Karpas-422 (cell line): ENCODE measurements around the gene PDX1. TPM values are rescaled to one million over a fixed set of nuclear protein-coding genes. Genes with fewer than 3 reads are reported as not detected.

ENCODE experiments used
- DNase-seq: peaks from one replicate; pipeline ENCODE4 v3.0.0-alpha.2; 2015
- H2AFZ ChIP-seq: fragments of 200-600 bp; sonication (generic); 2 replicates; pipeline ENCODE4 v1.6.1; 2014; ENCODE audit warnings: antibody characterized with exemption, low read length, mixed read lengths
- H3K27ac ChIP-seq: fragments of 200-600 bp; sonication (generic); 2 replicates; pipeline ENCODE4 v1.5.1; 2014; ENCODE audit warnings: mild to moderate bottlenecking, low read length, moderate library complexity
- H3K27me3 ChIP-seq: fragments of 200-600 bp; sonication (generic); 2 replicates; pipeline ENCODE4 v1.6.1; 2014; ENCODE audit warnings: low read length, mixed read lengths
- H3K36me3 ChIP-seq: fragments of 200-600 bp; sonication (generic); 2 replicates; pipeline ENCODE4 v1.6.1; 2014; ENCODE audit warnings: low read length, mixed read lengths; ENCODE audit not compliant: insufficient read depth
- H3K4me1 ChIP-seq: fragments of 200-600 bp; sonication (generic); 2 replicates; pipeline ENCODE4 v1.6.1; 2014; ENCODE audit warnings: mild to moderate bottlenecking, low read length, mixed read lengths
- H3K4me2 ChIP-seq: fragments of 200-600 bp; sonication (generic); 2 replicates; pipeline ENCODE4 v1.6.1; 2014; ENCODE audit warnings: low read length, low read depth, mild to moderate bottlenecking; ENCODE audit not compliant: poor library complexity, severe bottlenecking
- H3K4me3 ChIP-seq: fragments of 200-600 bp; sonication (generic); 2 replicates; pipeline ENCODE4 v1.5.1; 2014; ENCODE audit warnings: mild to moderate bottlenecking, antibody characterized with exemption, low read length, mixed read lengths
- H3K79me2 ChIP-seq: fragments of 200-600 bp; sonication (generic); 2 replicates; pipeline ENCODE4 v1.6.1; 2014; ENCODE audit warnings: mild to moderate bottlenecking, low read length, mixed read lengths
- H3K9ac ChIP-seq: fragments of 200-600 bp; sonication (generic); 2 replicates; pipeline ENCODE4 v1.6.0; 2014; ENCODE audit warnings: low read length
- H3K9me2 ChIP-seq: fragments of 200-600 bp; sonication (generic), shearing (Covaris generic); replicated peaks from 2 replicates; pipeline ENCODE4 v1.6.0; 2014; ENCODE audit warnings: mild to moderate bottlenecking, low read length, moderate library complexity; ENCODE audit not compliant: insufficient read depth
- H3K9me3 ChIP-seq: fragments of 300-700, 200-600 bp; sonication (generic); 2 replicates; pipeline ENCODE4 v1.6.1; 2014; ENCODE audit warnings: low read length, mixed read lengths
- H4K20me1 ChIP-seq: fragments of 200-600 bp; sonication (generic); 2 replicates; pipeline ENCODE4 v1.6.1; 2014; ENCODE audit warnings: mild to moderate bottlenecking, antibody characterized with exemption, low read length, low read depth; ENCODE audit not compliant: insufficient read depth
- total RNA-seq: library from RNA; depleted of rRNA; stranded (reverse); fragments of >200 nt; shearing (Covaris generic); gene quantifications from 2 replicates; pipeline ENCODE4 v1.2.3, GENCODE V29; 2014; ENCODE audit warnings: low replicate concordance

PDX1 gene
- total RNA-seq, 1 experiment from 2014 or later: not detected

DNA sequence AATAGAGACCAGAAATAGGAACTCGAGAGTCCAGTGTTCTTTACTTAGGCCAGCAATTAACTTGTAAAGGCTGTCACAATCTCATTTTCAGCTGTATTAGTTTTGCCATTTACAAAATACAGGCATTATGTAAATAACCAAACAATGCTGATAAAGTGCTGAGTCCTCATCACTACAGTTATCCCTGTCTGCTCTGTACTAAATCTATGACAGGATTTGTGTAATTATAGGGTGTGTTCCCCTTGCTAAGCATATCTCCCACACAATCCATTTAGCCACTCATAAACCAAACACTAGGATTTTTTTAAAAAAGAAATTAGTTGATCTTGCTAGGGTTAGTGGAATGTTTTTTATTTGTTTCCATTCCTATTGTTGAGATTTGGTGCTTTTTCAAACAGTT lies 23.2 kb downstream of the PDX1 start:
- H3K4me3 ChIP-seq: no peak overlapping the region
- no peak for DNase-seq
- H3K9ac ChIP-seq: no peak overlapping the region
- H2AFZ ChIP-seq: no peak overlapping the region
- no peaks in the 10 kb centered on the region for H3K79me2 ChIP-seq
- H3K27ac ChIP-seq: no peak overlapping the region
- H3K27me3 ChIP-seq: no peaks in the 10 kb centered on the region
- no peak overlapping the region for H3K4me2 ChIP-seq
- no peaks in the 10 kb centered on the region for H4K20me1 ChIP-seq
- no peaks in the 10 kb centered on the region for H3K4me1 ChIP-seq
- no peaks in the 10 kb centered on the region for H3K9me3 ChIP-seq
- H3K36me3 ChIP-seq: no peaks in the 10 kb centered on the region
- no peaks in the 10 kb centered on the region for H3K9me2 ChIP-seq

DNA sequence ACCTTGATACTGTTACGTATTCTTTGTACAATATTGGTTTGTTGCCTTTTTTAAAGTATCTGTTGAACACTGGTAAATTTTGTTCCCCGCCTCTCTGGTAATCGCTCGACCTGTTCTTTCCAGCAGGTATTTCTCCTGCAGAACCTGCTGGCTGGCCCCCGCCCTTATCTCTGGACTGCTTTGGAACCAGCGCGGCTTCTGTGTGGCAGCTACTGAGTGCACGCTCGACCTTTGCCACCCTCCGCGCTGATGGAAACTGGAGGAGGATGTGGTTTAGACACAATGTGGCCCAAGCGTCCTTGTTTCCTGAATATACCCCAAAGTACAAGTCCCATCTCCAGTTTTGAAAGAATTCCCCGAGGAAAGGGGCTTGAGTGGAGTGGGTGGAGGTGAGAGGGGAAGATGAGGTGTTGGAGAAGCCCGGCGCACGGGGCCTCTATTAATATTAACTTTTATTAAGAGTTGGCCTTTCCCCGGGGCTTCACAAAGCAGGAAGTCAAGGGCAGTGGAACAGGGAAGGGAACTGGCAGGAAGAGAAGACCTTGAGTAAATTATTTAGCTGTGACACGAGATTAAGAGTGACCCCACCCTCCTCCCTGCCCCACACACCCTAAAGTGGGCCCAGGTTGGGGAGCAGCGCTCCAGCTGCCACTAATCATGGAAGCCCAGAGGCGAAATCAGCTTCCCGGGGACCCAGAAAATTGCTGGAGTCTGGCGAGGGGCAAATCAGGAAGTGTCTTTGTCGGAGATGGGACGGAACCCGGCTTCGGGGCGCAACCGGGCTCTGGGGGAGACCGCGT lies 33.3 kb downstream of the PDX1 start:
- H3K9ac ChIP-seq: peak overlapping the region; percentile 53; the same call in 1 of the 2 replicates

DNA sequence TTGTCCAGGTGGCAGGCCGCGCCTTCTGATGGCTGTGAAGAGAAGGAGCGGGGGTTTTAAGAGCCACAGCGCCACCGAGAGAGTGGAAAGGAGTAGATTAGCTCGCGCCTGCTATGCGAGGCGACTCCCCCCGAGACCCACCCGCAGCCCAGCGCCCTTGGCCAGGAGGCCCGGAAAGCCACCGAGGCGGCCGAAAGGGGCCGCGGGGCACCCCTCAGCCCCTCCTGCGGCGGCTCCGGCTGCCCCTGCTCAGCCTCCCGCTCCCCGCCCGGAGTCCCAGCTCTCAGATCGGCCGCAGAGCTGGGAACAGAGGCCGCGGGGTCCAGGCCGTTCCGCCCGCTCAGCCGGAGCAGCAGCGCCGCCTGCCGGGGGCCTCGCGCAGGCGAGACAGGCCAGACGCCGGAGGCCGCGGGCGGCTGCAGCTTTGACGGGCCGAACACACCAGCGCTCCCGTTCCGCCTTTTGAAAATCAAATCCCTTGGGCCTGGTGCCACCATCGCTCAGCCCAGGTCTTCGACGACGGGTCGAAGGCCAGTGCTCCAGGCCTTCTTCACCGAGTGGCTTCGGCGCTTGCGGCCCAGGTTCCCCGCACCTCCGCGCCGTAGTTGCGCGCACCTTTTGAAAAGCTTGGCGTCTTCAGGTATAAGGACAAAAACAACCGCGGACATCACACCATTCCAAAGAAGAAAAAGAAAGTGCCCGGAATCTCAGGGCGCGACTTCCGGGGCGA lies 34.0 kb downstream of the PDX1 start:
- Histone ChIP-seq H3K27me3 (no peaks in the 10 kb centered on the region), H3K27ac (no peak overlapping the region), H3K4me2 (peak overlapping the region; percentile 72), H3K4me1 (peaks cover 8% of the 10 kb centered on the region), H3K9me2 (no peaks in the 10 kb centered on the region), H3K36me3 (no peaks in the 10 kb centered on the region), H3K9ac (peak overlapping the region; percentile 53; the same call in 1 of the 2 replicates), H3K79me2 (no peaks in the 10 kb centered on the region), H2AFZ (peak overlapping the region; percentile 67), H4K20me1 (no peaks in the 10 kb centered on the region), H3K9me3 (no peaks in the 10 kb centered on the region), H3K4me3 (peak overlapping the region; percentile 56)
- peak; percentile 90 for DNase-seq

More for the DNA sequence above, 33.3 kb downstream of the PDX1 start:
- Histone ChIP-seq H3K79me2 (no peaks in the 10 kb centered on the region), H3K9me3 (no peaks in the 10 kb centered on the region), H3K9me2 (no peaks in the 10 kb centered on the region), H3K27me3 (no peaks in the 10 kb centered on the region), H3K4me3 (peak overlapping the region; percentile 56), H2AFZ (peak overlapping the region; percentile 67), H3K27ac (no peak overlapping the region), H4K20me1 (no peaks in the 10 kb centered on the region), H3K4me1 (peaks cover 8% of the 10 kb centered on the region), H3K36me3 (no peaks in the 10 kb centered on the region), H3K4me2 (peak overlapping the region; percentile 72)
- no peak for DNase-seq

DNA sequence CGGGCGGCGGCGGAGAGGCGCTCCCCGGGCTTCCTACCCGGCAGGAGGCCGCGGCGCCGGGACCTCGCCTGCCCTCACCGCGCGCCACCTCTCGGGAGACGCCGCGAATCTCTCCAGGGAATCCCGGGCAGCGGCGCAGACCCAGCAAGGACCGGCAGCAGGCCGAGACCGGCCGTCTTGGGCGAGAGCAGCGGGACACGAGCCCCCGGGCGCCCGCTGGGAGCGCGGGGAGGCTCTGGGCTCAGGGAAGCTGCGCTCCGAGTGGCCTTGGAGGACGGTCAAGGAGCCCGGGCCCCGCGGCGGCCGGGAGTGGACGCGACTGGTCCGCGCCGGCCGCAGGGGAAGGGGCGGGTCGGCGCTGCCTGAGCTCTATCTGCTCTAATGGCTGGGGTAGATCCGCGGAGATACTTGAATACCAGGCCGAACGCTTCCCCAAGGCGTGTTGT lies 34.6 kb downstream of the PDX1 start:
- Histone ChIP-seq H3K9me3 (no peaks in the 10 kb centered on the region), H3K4me2 (no peak overlapping the region), H3K79me2 (no peaks in the 10 kb centered on the region), H3K4me3 (no peak overlapping the region), H3K9ac (no peak overlapping the region), H3K27ac (no peak overlapping the region), H3K36me3 (no peaks in the 10 kb centered on the region), H3K4me1 (peaks cover 8% of the 10 kb centered on the region), H4K20me1 (no peaks in the 10 kb centered on the region), H2AFZ (no peak overlapping the region), H3K27me3 (no peaks in the 10 kb centered on the region), H3K9me2 (no peaks in the 10 kb centered on the region)
- DNase-seq: no peak

DNA sequence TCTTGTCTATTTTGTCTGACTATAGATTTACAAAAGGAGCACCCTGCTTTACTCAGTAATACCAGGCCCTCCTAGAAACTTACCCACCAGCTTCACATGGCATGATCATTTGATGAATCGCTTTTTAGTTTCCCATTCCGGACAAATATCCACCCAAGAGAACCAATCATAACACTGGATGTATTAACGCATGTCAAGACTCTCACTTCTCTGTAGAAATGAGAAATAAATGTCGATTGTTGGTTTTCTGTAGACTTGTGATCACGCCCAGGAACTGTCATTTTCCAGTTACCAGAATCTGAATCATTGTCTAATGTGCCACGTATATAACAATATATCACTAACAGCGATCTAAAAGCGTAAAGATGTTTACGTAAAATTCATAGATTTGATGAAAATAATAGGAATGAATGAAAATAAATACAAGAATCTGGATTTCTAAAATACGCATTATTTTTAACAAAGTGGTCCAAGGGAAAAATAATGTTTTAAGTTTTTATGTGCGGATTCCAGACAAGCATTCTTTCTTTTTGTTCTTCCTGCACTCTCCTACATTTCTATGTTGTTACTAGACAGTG lies 35.3 kb downstream of the PDX1 start:
- H3K36me3 ChIP-seq: no peaks in the 10 kb centered on the region
- H3K9ac ChIP-seq: no peak overlapping the region
- no peak overlapping the region for H3K4me3 ChIP-seq
- DNase-seq: no peak
- no peak overlapping the region for H3K4me2 ChIP-seq
- no peaks in the 10 kb centered on the region for H4K20me1 ChIP-seq
- no peak overlapping the region for H3K27ac ChIP-seq
- H3K9me2 ChIP-seq: no peaks in the 10 kb centered on the region
- H3K4me1 ChIP-seq: peaks cover 8% of the 10 kb centered on the region
- no peaks in the 10 kb centered on the region for H3K79me2 ChIP-seq
- H3K27me3 ChIP-seq: no peaks in the 10 kb centered on the region
- no peaks in the 10 kb centered on the region for H3K9me3 ChIP-seq
- H2AFZ ChIP-seq: no peak overlapping the region

DNA sequence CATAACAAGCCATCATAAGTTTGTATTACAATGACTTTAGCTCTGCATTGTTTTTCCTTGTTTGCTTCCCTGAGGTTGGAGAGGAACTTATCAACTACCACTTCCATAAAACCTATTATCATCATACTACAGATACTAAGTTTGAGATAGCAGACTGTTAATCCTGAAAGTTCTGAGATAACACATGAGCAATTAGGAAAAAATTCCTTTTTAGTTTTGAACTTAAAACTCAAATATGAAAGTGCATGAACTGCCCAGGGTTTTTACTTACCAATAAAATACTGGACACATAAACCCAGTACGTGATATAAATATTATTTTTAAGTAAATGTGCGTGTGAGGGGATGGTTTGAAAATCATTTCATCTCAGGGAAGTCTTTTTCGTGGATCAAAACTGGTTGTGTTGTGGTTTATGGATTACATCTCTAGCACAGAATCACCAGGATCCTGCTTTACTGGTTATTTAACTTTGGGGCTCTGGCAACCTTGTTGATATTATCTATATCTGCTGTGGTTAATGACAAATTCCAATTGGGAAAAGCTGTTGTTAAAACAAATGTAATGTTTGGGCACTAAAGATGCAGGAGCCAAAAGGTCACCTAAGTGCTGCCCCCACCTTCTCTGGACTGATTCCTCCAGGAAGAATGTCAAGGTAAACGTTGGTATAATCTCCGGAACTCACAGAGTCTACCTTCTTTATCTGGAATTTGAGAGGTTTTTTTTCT lies 36.9 kb downstream of the PDX1 start:
- H3K4me3 ChIP-seq: no peak overlapping the region
- H2AFZ ChIP-seq: no peak overlapping the region
- H3K4me1 ChIP-seq: peaks cover 8% of the 10 kb centered on the region
- no peaks in the 10 kb centered on the region for H4K20me1 ChIP-seq
- no peak overlapping the region for H3K9ac ChIP-seq
- no peak overlapping the region for H3K27ac ChIP-seq
- DNase-seq: no peak
- no peaks in the 10 kb centered on the region for H3K36me3 ChIP-seq
- H3K9me2 ChIP-seq: no peaks in the 10 kb centered on the region
- no peaks in the 10 kb centered on the region for H3K27me3 ChIP-seq
- no peaks in the 10 kb centered on the region for H3K9me3 ChIP-seq
- H3K4me2 ChIP-seq: no peak overlapping the region
- no peaks in the 10 kb centered on the region for H3K79me2 ChIP-seq

DNA sequence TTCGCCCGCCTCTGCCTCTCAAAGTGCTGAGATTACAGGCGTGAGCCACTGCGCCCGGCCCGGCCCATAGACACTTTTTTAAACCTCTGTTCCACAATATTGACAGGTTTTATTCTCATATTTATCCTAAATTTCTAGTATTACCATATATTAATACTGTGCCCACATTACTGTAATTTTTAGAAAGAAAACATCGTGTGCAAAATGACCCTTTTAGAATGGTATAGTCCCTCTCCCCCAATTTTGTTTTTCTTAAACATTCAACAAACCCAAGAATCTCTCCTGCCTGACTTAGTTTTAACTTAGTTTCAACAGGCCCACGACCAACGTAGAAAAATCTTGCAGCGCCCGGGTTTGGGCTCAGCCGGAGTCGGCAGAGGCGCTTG lies 40.2 kb downstream of the PDX1 start:
- Histone ChIP-seq H3K27me3 (no peaks in the 10 kb centered on the region), H3K4me2 (no peak overlapping the region), H3K4me1 (no peaks in the 10 kb centered on the region), H3K79me2 (no peaks in the 10 kb centered on the region), H3K36me3 (no peaks in the 10 kb centered on the region), H3K27ac (no peak overlapping the region), H3K9me3 (no peaks in the 10 kb centered on the region), H4K20me1 (no peaks in the 10 kb centered on the region), H3K4me3 (no peak overlapping the region), H3K9ac (no peak overlapping the region), H2AFZ (no peak overlapping the region), H3K9me2 (no peaks in the 10 kb centered on the region)
- DNase-seq: no peak
